HepG2 (cell line): ENCODE data around the gene NFE2L1. TPM values are rescaled to one million over a fixed set of nuclear protein-coding genes. Genes with fewer than 3 reads are reported as not detected.

Experiments
- ATAC-seq: fragments of 200-7000 bp; cut with Tn5 transposase; 3 replicates; pipeline ENCODE4 v1.9.1; 2020; ENCODE audit warnings: mild to moderate bottlenecking, moderate library complexity
- BruUV-seq: library from RNA; stranded (reverse); fragments of 400-500 nt; replicated peaks from 2 replicates; lab custom pipeline; 2021; lab: Mats Ljungman, UMichigan
- CTCF ChIA-PET: fragments of 300-600 bp; formaldehyde crosslinking; extraction: SDS; loops from one replicate; lab custom pipeline; 2021; ENCODE audit warnings: low total read pairs, inconsistent platforms, low intra/inter-chr PET ratio; lab: Yijun Ruan, JAX
- POLR2A ChIA-PET: fragments of 350-600 bp; sonication (Branson Sonifier 250); formaldehyde crosslinking; loops from one replicate; lab custom pipeline; 2020; ENCODE audit warnings: antibody characterized with exemption, inconsistent platforms; lab: Yijun Ruan, JAX
- DNase-seq: peaks from one replicate; pipeline ENCODE4 v3.0.0-alpha.2; 2015; ENCODE audit warnings: low spot score
- FAIRE-seq: peaks from 3 replicates; lab custom pipeline; 2011; peaks lifted over from hg19 to GRCh38; lab: Jason Lieb, UNC
- H2AFZ ChIP-seq: one replicate; pipeline ENCODE4 v1.6.1; 2011; ENCODE audit warnings: low read length, inconsistent platforms
- H3K27ac ChIP-seq: fragments of 300-600 bp; 3 replicates; pipeline ENCODE4 v1.8.0; 2011; ENCODE audit warnings: mixed run types, mild to moderate bottlenecking, mixed read lengths, low read length, inconsistent platforms; ENCODE audit not compliant: insufficient read depth; ENCODE audit errors: extremely low read length
- H3K27me3 ChIP-seq, 2 experiments: fragments of 200-600 bp in 1 of 2; 2 replicates in 1 of 2; 3 replicates in 1 of 2; pipeline versions ENCODE4 v1.6.0 to v1.8.0; 2011; ENCODE audit warnings: low read length in 2 of 2, mild to moderate bottlenecking in 2 of 2, moderate library complexity in 2 of 2, inconsistent platforms in 1 of 2; ENCODE audit not compliant: insufficient read depth in 2 of 2, control insufficient read depth in 1 of 2
- H3K36me3 ChIP-seq, 2 experiments: fragments of 200-600 bp in 1 of 2; replicated peaks in 1 of 2; 2 replicates in 1 of 2; 3 replicates in 1 of 2; pipeline versions ENCODE4 v1.5.1 to v1.8.0; 2011; ENCODE audit warnings: low read length in 2 of 2, inconsistent platforms in 1 of 2; ENCODE audit not compliant: insufficient read depth in 2 of 2, control insufficient read depth in 1 of 2
- H3K4me1 ChIP-seq: 2 replicates; pipeline ENCODE4 v1.5.1; 2012; ENCODE audit warnings: low read length, inconsistent platforms; ENCODE audit not compliant: insufficient read depth
- H3K4me2 ChIP-seq: 2 replicates; pipeline ENCODE4 v1.6.0; 2011; ENCODE audit warnings: low read depth, low read length, inconsistent platforms
- H3K4me3 ChIP-seq, 3 experiments: fragments of 200-600 bp in 1 of 3; sonication (generic), shearing (Covaris generic) in 1 of 3; replicated peaks in 1 of 3; 2 replicates each; pipeline ENCODE4 v1.5.1; 2011 to 2016; ENCODE audit warnings: low read length in 3 of 3, inconsistent platforms in 2 of 3, low read depth in 2 of 3, mild to moderate bottlenecking in 2 of 3, control low read depth in 1 of 3, mixed read lengths in 1 of 3; ENCODE audit not compliant: insufficient read depth in 1 of 3
- H3K79me2 ChIP-seq: one replicate; pipeline ENCODE4 v1.6.1; 2011; ENCODE audit warnings: low read length, inconsistent platforms; ENCODE audit not compliant: insufficient read depth
- H3K9ac ChIP-seq: 2 replicates; pipeline ENCODE4 v1.6.0; 2011; ENCODE audit warnings: mild to moderate bottlenecking, low read depth, low read length, inconsistent platforms; ENCODE audit not compliant: insufficient read depth
- H3K9me3 ChIP-seq: 2 replicates; pipeline ENCODE4 v1.5.1; 2012; ENCODE audit warnings: mild to moderate bottlenecking, low read length
- H4K20me1 ChIP-seq: 2 replicates; pipeline ENCODE4 v1.6.0; 2011; ENCODE audit warnings: inconsistent platforms, mild to moderate bottlenecking, low read length, moderate library complexity; ENCODE audit not compliant: insufficient read depth
- DNMT3B ChIP-seq: conservative IDR thresholded peaks from 2 replicates; pipeline ENCODE4 v1.6.1; 2016; ENCODE audit warnings: missing biosample characterization, control low read depth
- ELF4 ChIP-seq: sonication (generic); formaldehyde crosslinking; IDR thresholded peaks from 2 replicates; pipeline ENCODE4 v1.5.0; 2020; ENCODE audit warnings: missing genetic modification reagents, mild to moderate bottlenecking, moderate library complexity, borderline replicate concordance
- REL ChIP-seq: sonication (generic); formaldehyde crosslinking; conservative IDR thresholded peaks from 2 replicates; pipeline ENCODE4 v1.8.0; 2022; ENCODE audit warnings: mild to moderate bottlenecking, missing genetic modification reagents, moderate library complexity
- WGBS: methylation state at CpG from one replicate; pipeline ENCODE4 v1.1.6; 2017; ENCODE audit warnings: low lambda C conversion rate; 5-methylcytosine and 5-hydroxymethylcytosine counted together
- in situ Hi-C: cut with HindIII; loops from 2 replicates; pipeline ENCODE4 v1.10.0; 2017; ENCODE audit warnings: low pct_unique_long_range_greater_than_20kb; ENCODE audit not compliant: extremely low pct_ligation_motif_present
- intact Hi-C: fragments of 100-400 bp; cut with micrococcal nuclease; formaldehyde crosslinking; loops from one replicate; pipeline ENCODE4 v1.10.0; 2022; ENCODE audit not compliant: unreplicated experiment
- polyA plus RNA-seq, 8 experiments: library from polyadenylated mRNA; depleted of rRNA in 3 of 8; stranded (reverse) in 7 of 8; unstranded in 1 of 8; fragments of >200 nt; fragmentation: Illumina TruSeq in 4 of 8; extraction: Trizol in 4 of 8; gene quantifications; 2 replicates each; pipeline versions ENCODE4 v1.2.1 to v1.2.3, GENCODE V29; 2011 to 2016; ENCODE audit warnings: low read depth in 4 of 8, missing spikeins in 1 of 8, mixed read lengths in 1 of 8; ENCODE audit not compliant: insufficient read depth in 1 of 8
- total RNA-seq, 5 experiments: library from RNA; depleted of rRNA; stranded (reverse); fragments of >200 nt; fragmentation: Illumina TruSeq; extraction: Trizol; gene quantifications; 2 replicates each; pipeline ENCODE4 v1.2.3, GENCODE V29; 2016; ENCODE audit warnings: low read depth in 1 of 5
- TF ChIP-seq, protein P1 (sequence below): IDR thresholded peaks from 2 replicates; pipeline ENCODE4 v1.6.1; 2016

NFE2L1 gene
- total and polyA plus RNA-seq, 2 of the 13 experiments (the other 11 are each of a cell fraction or from before 2014, with no cell fraction given), result 67.0 to 234 TPM

DNA sequence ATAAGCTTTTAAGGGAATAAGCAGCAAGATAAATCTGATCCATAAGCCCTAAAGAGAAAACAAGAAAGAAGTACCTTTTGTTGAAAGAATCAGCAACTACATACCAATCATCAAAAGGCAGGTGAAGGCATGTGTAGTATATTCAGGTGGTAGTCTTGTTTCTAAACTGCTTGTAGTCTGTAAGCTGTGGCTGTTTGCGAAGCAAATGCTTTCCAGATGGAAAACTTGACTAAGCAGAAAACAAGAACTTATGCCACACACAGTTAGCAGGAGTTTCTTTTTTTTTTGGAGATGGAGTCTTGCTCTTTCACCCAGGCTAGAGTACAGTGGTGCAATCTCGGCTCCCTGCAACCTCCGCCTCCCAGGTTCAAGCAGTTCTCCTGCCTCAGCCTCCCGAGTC, 47.5 kb downstream of the NFE2L1 start:
- no peak for FAIRE-seq
- H3K27ac ChIP-seq, result no peak overlapping the region
- no peak for DNase-seq
- H3K36me3 ChIP-seq, result peaks cover 2 to 21% of the 10 kb centered on the region in 2 experiments; a peak in 3 of 5 replicates
- ATAC-seq, result no peak
- peaks cover 76% of the 10 kb centered on the region for H3K79me2 ChIP-seq
- CTCF ChIA-PET, result no interaction called here
- H3K4me3 ChIP-seq, result no peak overlapping the region
- H3K4me1 ChIP-seq, result peaks cover 27% of the 10 kb centered on the region
- POLR2A ChIA-PET, result interaction anchor here (0.6 kb wide), 1 partner anchor 253 kb away, joined by 3 read pairs; no protein-coding TSS in a partner anchor
- BruUV-seq, result no TSS peak
- WGBS, result 96% methylated on average over 4 of the region's 4 CpGs
- TF ChIP-seq, protein P1, sequence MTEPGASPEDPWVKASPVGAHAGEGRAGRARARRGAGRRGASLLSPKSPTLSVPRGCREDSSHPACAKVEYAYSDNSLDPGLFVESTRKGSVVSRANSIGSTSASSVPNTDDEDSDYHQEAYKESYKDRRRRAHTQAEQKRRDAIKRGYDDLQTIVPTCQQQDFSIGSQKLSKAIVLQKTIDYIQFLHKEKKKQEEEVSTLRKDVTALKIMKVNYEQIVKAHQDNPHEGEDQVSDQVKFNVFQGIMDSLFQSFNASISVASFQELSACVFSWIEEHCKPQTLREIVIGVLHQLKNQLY (CRISPR knock-in tag), result no peak
- TF ChIP-seq, all 625 proteins: peak for 0
- no peak overlapping the region for H2AFZ ChIP-seq
- no peaks in the 10 kb centered on the region for H3K27me3 ChIP-seq
- H4K20me1 ChIP-seq, result 0 out of 2 replicates have a peak, but pooled peaks cover 3% of the 10 kb centered on the region
- intact Hi-C loops, result no loop called here
- H3K9ac ChIP-seq, result no peak overlapping the region
- H3K4me2 ChIP-seq, result no peak overlapping the region
- no peaks in the 10 kb centered on the region for H3K9me3 ChIP-seq
- in situ Hi-C loops, result no loop called here

DNA sequence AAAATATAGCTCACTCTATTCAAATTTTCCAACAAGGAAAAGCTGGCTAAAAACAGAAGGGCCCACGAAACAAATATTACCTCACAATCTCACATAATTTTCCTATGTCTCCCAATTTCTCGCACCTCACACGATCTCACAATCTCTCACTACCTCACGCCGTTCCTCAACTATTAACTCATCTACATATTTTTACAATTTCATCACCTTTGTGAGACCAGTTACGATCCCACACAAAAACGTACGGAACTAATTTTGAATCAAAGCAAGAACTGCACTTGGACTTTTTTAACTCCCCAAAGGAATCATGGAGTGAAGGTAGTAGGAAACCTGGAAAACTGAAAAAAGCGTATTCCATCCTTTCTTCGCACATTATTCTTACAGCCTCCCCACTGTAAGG, 52.0 kb downstream of the NFE2L1 start:
- no peaks in the 10 kb centered on the region for H3K9me3 ChIP-seq
- no peak overlapping the region for H2AFZ ChIP-seq
- DNase-seq, result no peak
- 7% methylated on average over 10 of the region's 10 CpGs for WGBS
- H3K27me3 ChIP-seq, result no peaks in the 10 kb centered on the region
- H3K79me2 ChIP-seq, result peaks cover 45% of the 10 kb centered on the region
- peaks cover 27% of the 10 kb centered on the region for H3K4me1 ChIP-seq
- H3K4me3 ChIP-seq, result peak overlapping the region; percentile 90
- peak overlapping the region; percentile 79 for H3K9ac ChIP-seq
- CTCF ChIA-PET, result no interaction called here
- BruUV-seq, result TSS peak; percentile 77
- peak overlapping the region; percentile 84 for H3K27ac ChIP-seq
- 0 out of 2 replicates have a peak, but pooled peaks cover 3% of the 10 kb centered on the region for H4K20me1 ChIP-seq
- TF ChIP-seq REL, result no peak
- 0 out of 2 replicates have a peak, but pooled peaks have one; percentile 13 for TF ChIP-seq ELF4 (CRISPR knock-in tag)
- TF ChIP-seq DNMT3B (CRISPR knock-in tag), result no peak
- TF ChIP-seq, all 625 proteins: peak for 1
- POLR2A ChIA-PET, result interaction anchor here (1.3 to 2.2 kb wide), 3 partner anchors 14 to 205 kb away, joined by 3 to 19 read pairs (median 6); partner anchors contain the start of genes NFE2L1 and SP2
- Histone ChIP-seq H3K36me3 (no peaks in the 10 kb centered on the region; a peak in 1 of 5 replicates), H3K4me2 (peak overlapping the region; percentile 72)
- in situ Hi-C loops (no loop called here), intact Hi-C loops (loop anchor here (2.0 kb wide), 1 partner anchor 75 kb away; no protein-coding TSS in a partner anchor)
- ATAC-seq (no peak), FAIRE-seq (no peak)
